ENCODE data around the gene IGSF9.

GRCh38 chr1:159922511-159923202 is 22.8 kb downstream of the IGSF9 start:
- no peak for TF ChIP-seq CTCF (IDR thresholded peaks at IDR 0.05; ENCODE audit: insufficient read depth, low read depth, low read length)
- no peak for TF ChIP-seq EZH2 (IDR thresholded peaks at IDR 0.05; ENCODE audit: insufficient read depth, low read length)
